Head of caudate nucleus (tissue), 42 donors: Measurements from ENCODE around the gene AGPAT3.
A peak's percentile ranks its signal among the peaks of the same experiment; 100 is the strongest.

Source experiments
- DNase-seq, 42 donors: peaks; one replicate each; pipeline versions ENCODE4 v3.0.0 to v3.0.0-alpha.2; 2020 to 2021; ENCODE audit warnings: mixed read lengths in 7 of 42
- intact Hi-C: fragments of 100-400 bp; cut with DNase I; formaldehyde crosslinking; loops from one replicate; pipeline ENCODE4 v1.15.0; 2022

The AGPAT3 gene

DNA sequence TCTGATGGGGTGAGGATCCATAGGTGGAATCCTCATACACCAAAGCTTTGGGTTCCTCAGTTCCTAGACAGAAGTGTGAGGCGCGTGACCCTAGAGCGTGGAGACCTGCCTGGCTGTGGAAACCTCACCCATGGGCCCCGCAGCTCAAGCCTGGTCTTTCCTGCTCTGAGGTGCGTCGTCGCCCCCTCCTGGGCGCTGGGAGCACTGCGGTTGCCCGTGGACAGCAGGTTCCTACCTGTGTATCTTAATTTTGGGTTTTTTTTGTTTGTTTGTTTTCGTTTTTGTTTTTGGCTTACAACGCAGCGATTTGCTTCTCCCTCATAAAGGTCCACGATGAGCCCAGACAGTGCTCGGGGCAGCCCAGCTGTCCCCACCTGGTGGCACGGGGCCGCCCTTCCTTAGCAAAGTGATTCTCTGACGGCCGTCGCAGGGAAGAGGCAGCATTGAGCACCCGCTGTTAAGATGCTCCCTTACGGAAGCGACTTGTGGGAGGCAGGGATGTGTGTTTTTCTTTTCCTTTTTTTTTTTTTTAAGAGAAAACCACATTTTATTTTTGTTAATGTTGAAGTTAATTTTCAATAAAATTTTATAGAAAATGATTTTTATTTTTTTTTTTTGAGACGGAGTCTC lies 110.6 kb downstream of the AGPAT3 start:
- intact Hi-C loops = no loop called here
- peak; percentile 69 to 94 (median 87) for DNase-seq

DNA sequence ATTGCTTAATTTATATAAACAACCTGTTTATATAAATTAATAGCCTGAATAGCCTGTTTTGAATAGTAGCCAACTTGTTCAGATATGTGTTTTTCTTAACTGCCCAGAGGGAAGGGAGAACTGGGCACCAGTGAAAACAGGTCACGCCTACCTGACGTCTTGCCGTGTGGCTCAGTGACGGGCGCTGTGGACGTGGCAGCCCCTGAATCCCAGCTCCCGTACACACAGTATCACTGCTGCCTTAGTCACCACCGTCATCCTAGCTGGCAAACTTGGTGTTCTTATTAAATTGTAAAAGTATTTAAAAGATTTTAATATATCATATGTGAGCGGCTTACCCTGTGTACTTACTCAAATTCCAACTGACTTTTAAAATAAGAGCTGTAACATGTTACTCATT lies 111.6 kb downstream of the AGPAT3 start:
- no peak for DNase-seq
- intact Hi-C loops = no loop called here

DNA sequence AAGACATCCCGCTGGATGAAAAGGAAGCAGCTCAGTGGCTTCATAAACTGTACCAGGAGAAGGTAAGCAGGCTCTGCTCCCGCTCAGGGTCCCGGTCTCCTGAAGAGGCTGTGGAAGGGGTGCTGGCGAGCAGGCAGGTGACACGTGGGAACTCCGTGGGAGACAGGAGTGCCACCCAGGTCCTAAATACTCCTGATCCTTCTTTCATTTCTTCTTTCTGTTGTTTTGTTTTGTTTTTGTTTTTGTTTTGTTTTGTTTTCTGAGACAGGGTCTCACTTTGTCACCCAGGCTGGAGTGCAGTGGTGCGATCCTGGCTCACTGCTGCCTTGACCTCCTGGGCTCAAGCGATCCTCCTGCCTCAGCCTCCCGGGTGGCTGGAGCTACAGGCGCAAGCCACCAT lies 113.0 kb downstream of the AGPAT3 start:
- intact Hi-C loops = no loop called here
- no peak for DNase-seq

DNA sequence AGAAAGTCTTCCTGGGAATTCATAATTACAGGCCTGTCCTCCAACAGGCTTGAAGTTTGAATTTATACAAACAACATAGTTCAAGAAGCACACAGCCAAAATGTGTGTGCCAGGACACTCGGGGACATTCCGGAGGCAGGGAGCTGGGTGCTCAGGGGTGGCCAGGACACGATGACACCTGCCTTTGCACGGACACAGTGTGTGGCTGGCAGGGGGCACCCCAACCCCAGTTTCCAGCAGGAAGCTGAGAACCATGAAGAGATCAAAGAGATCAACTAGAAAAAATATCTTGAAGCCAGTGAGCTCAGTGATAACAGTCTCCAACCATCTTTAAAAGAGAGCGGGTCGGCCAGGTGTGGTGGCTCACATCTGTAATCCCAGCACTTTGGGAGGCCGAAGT lies 114.6 kb downstream of the AGPAT3 start:
- intact Hi-C loops = no loop called here
- peak in 30 of 42 donors; percentile 23 to 79 (median 57) for DNase-seq

DNA sequence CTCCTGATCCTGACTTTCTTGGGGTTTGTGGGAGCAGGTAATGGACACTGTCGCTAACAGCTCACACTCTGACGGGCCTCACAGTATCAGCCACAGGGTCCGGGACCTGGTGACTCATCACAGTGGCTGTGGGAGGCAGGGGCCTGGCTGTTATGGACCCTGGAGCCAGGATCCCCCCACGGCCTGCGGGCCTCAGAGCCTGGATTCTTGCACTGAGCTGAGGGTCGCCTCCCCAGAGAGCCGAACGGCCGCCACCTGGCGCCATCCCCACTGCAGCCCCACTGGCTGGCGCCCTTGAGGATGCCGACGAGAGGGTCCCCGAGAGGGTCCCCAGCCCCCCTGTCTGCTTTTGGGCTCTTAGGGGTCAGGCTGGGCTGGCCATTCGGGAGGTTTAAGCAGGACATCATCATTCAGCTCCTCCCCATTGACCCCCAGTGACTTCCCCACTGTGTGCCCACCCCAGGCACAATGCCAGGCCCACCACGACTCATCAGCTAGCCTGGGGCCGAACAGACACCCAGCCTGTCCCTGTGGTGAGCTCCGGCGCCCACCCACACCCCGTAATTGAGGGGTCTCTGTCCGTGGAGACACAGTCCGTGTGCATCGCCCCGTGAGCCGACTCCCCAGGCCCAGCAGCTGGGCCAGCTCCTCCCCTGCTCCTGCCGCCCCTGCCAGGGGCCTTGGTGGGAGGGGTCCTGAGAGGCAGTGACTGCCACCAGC lies 116.3 kb downstream of the AGPAT3 start:
- no peak for DNase-seq
- intact Hi-C loops = no loop called here

DNA sequence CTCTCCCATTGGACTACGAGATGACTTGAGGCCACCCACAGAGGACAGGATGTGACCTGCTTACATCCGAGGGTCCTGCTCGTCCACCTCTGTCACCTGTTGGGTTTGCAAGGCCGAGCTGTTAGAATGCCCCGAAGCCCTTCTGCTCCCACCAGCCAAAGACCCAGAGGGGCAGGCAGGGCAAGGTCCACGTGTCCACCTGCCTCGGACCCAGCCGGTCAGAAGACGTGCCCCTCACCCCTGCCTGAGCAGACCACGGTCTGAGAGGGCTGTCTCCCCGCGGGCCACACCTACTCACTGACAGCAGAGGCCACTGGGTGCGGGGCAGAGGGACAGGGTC lies 116.8 kb downstream of the AGPAT3 start:
- no peak for DNase-seq
- intact Hi-C loops = no loop called here

DNA sequence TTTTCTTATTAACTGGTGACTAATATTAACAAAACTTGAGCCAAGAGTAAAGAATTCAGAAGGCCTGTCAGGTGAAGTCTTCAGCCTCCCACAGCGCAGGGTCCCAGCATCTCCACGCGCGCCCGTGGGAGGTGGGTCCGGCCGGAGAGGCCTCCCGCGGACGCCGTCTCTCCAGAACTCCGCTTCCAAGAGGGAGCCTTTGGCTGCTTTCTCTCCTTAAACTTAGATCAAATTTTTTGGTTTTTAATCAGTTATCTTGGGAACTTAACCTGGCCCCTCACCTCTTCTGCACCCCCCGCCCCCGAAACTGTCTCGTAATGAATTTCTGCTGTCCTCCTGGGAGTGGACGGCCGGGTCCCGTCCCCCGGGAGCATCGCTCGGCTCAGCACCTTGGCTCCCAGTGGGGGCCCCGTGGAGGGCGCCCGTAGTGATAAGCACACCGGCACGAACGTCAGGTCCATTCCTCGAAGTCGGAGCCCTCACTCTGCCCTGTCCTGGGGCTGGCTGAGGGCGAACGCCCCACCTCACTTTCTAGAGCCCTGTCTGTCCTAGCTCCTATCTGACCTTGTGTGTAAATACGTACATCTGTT lies 117.6 kb downstream of the AGPAT3 start:
- intact Hi-C loops = no loop called here
- DNase-seq = no peak

DNA sequence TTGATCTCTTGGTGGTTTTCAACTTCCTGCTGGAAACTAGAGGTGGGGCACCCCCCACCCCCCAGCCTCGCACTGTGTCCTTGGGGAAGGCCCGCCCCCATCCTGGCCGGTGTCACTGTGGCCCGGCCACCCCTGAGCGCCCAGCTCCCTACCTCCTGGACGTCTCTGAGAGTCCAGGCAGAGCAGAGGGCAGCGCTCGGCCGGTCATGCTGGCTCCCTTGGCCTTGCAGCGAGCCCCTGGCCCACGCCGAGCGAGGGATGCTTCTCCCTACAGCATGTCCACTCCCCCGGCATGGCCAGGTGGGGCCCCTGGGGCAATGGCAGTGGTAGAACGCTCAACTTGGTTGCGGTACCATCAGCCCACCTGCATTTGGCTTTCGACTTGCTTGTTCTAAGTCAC lies 118.4 kb downstream of the AGPAT3 start:
- no peak for DNase-seq
- intact Hi-C loops = no loop called here

DNA sequence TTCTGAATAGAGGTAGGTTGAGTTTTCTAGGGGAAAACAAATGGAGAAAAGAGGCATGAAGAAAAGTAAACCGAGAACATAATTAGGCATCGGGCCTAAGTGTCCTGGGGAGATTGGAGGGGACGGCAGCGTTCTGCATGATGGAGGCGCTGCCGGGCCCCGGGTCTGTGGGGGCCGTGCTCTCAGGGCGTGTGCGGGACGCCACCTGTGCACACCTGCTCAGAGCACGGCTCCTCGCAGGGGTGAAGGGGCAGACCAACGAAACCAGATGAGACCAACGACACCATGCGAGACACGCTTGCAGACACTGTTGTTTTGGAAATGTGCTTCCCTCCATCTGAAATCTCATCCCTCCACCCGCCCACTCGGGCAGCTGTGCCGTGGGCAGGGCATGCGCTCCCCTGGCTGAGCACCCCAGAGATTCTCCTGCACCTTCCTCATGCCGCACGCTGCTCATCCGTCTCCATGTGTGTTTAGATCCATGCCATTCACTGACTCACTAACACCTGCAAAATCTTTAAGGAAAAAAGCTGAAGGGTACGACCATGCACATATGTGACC lies 118.9 kb downstream of the AGPAT3 start:
- DNase-seq = peak in 15 of 42 donors; percentile 24 to 68 (median 49)
- intact Hi-C loops = no loop called here

DNA sequence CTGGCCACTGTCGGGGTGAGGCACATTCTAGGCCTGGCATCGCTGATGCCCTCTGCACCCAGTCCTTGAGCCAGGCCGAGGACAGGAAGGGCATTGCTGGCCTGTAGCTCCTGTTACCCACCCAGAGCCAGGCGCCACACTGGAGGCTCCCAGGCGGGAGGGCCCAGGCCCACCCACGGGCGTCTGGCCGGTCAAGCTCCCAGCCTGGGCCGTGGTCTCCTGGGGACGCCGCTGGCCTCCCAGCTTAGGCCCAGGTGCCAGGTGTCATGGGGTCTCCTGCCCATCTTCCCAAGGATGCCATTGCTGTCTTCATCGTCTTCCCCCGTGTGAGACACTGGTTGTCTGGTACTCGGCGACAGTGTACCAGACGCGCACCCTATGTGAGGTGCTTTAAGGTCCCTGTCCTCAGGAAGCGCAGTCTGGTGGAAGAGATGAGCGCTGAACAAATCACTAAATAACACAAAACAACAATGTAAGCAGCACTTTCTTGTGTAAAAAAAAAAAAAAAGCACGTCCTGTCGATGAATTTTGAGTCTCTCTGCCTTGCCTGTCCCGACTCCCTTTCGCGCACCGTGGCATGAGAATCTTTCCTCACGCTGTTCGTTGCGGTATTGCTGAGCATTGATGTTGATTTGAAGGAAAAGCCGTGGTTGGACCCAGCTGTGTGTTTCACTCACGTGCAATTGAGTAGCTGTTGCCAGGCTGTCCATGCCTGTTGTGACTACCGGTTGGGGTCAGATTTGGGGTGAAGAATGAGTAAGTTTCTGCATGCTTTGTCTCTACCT lies 120.1 kb downstream of the AGPAT3 start:
- intact Hi-C loops = no loop called here
- DNase-seq = no peak

DNA sequence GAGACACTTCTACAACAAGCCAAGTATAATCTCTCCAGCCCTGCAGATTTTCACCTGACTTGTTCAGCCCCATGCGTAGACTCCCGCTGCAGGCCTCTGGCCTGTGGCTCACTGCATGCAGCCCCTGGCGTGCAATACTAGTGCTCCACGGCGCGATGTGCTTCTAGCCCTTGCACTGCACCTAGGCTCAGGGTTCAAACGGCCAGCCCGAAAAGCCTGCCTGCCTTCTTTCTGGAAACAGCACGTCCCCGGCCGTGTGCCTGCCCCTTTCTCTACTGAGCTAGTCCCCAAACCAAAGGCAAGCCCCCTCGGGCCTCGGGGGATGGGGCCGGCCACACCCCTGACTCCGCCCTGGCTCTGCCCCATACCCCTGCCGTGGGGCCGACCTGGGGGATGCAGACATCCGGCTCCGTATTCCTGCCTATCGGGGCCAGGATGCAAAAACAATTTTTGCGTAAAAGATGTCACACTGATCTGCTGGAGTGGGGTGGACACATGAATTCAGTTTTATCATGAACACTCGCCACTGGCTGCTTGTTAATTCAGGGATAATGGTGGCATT lies 120.7 kb downstream of the AGPAT3 start:
- intact Hi-C loops = no loop called here
- no peak for DNase-seq

DNA sequence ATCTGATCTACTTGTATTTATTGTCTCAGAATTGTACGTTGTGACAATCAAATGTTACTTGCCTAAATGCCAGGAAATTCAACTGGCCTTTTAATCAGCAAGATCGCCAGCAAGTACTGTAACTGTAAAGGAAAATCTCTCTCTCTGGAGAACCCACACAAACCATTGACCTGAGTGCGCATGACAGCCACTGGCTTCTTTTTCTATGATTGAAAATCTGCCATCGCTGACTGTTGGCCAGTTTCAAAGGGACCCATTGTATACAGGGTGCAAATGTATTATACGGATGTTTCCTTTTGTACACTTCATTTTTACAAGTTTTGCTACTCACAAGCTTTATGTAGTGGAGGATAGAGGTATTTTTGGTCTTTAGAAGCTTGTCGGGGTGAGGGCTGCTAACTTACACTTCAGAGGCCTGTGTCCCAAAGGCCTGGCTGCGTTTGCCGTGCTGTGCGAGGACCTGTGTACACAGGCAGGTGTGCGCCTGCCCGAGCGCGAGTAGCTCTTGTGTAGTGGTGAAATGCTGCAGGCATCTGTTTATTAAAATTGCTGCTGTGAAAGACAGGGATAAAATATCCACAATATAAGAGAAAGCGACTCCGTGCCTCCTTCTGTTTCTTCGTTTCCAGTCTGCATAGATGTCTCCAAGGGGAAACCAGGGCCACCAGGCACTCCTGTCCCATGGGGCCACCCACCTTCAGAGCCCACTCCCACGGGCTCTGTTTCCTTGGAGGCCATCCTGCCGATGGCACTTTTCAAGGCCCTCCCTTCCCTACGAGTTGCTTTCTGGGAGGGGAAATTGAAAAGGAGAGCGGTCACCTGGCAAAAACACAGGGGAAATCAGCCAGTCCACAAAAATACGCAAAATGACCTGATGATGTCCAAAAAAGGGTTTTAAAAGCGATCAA lies 121.8 kb downstream of the AGPAT3 start:
- peak in 30 of 42 donors; percentile 30 to 87 (median 62) for DNase-seq
- intact Hi-C loops = no loop called here

DNA sequence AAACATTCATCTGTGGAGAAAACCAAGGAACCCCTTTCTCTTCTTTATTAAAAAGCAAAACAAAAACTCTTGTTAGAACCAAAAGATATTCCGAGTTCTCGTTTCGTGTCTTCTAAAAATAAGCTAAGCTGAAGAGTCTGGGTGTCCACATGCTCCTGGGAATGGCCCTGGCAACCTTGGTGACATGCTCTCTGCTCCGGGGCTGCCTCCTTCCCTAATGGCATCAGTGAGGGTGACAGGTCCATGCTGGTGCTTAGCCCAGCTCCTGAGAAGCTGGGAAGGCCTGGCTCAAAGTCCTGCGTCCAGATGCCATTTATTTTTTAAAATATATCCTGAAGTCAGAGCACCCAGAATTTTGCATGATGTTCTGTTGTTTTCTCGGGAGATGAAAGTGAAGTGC lies 122.5 kb downstream of the AGPAT3 start:
- DNase-seq = no peak
- intact Hi-C loops = no loop called here

DNA sequence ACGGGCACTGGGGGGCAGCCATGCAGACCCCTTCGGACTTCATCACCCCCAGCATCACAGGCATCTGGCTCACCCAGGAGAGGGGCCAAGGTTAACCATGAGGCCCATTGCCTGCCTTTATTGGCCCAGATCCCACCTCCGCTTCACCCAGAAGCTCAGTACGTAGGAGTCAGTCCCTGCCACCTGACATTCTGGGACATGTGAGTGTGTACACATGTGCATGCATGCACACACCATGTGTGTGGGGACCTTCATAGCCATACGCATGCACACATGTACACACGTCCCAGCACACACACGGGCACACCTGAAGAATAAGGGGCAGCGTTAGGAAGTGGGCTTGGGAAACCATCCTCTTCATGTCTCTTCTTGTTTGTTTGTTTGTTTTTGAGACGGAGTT lies 123.0 kb downstream of the AGPAT3 start:
- no peak for DNase-seq
- intact Hi-C loops = no loop called here

DNA sequence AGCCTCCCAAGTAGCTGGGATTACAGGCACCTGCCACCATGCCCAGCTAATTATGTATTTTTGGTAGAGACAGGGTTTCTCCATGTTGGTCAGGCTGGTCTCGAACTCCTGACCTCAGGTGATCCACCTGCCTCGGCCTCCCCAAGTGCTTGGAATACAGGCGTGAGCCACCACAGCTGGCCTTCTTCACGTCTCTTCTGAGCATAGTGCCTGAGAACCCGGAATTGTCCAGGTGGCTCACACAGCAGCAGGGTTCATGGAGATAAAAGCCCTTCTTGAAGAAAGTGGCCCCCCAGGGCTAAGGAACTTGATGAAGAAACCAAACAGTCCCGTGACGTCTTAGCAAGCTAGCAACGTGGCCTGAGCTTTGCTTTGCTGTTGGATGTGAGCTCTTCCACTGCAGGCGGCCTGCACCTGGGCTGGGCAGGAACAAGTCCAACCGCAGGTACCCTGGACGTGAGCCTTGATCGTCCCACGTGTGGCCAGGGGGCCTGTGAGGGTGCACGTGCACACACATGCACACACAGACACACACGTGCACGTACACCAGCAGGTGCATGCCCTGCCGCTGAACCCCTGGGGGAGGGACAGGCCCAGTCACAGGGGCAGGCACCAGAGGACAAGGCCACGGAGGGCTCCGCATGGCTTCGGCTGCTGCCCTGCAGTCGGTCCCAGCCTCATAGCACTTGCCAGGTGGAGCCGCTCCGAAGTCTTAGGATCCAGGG lies 123.6 kb downstream of the AGPAT3 start:
- intact Hi-C loops = no loop called here
- DNase-seq = no peak

DNA sequence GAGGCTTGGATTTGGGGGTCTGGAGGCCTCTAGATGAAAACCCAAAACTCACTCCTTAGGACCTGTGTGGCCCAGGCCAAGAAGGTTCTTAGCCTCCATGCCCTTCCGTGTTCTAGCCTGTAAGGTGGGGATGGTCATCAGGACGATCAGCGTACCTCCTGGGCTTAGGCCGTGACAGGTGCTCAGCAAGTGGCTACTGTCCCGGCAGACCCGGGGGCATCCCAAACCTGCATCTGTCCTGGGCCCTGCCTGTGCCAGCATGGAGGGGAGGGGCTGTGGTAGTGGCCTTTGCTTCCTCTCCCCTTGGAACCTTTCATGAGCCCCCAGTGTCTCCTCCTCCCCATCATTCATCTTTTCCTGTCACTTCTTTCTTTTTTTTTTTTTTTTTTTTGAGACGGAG lies 124.4 kb downstream of the AGPAT3 start:
- intact Hi-C loops = no loop called here
- DNase-seq = no peak

DNA sequence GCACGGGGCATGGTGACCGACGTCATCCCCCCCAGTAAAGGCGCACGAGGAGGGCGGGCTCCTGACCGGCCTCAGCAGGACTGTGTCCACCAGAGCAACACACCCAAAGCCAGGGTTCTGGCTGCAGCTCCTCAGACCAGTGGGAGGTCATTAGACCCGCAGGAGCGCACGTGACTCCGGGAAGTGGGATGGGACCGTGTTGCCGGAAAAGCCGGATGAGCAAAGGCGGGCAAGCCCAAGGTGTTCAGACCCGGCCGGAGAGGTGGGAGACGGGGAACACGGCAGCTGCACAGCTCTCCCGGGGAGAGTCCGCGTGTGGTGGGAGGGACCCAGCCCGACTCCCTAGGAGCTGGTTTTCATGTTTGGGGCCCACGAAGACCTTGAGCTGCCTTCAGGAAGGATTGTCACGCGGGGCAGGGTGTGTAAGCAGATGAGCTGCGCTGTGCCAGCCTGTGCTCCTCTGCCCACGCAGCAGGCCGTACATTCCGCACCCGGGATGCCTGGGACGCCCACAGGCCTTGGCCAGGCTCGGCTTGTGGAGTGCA lies 126.5 kb downstream of the AGPAT3 start:
- no peak for DNase-seq
- intact Hi-C loops = no loop called here

DNA sequence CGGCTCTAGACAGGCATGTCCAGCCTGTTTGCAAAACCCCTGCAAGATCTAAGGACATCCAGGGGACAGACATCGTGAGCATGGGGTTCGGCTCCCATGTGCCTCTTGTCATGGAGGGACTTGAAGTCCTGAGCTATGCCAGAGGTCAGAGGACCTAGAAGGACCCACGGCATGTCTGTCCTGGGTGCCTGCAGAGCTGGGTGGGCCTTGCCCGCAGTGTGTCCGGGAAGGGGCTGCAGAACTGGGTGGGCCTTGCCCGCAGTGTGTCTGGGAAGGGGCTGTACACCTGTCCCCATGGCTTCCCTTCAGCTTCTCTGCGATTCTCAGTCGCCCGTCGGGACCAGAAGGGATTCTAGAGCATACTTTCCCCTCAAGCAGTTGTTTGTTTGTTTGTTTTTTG lies 127.1 kb downstream of the AGPAT3 start:
- intact Hi-C loops = no loop called here
- no peak for DNase-seq
